Skeletal muscle tissue (tissue), 4 donors: ENCODE measurements around the gene KCNK16. TPM values are rescaled to one million over a fixed set of nuclear protein-coding genes. Genes with fewer than 3 reads are reported as not detected.
A peak's percentile ranks its signal among the peaks of the same experiment; 100 is the strongest.

Source experiments
- H3K27ac ChIP-seq: one replicate; pipeline ENCODE4 v1.7.0; 2013; ENCODE audit warnings: mild to moderate bottlenecking, low read depth, low read length, inconsistent platforms
- H3K27me3 ChIP-seq, 3 donors: one replicate each; pipeline ENCODE4 v1.7.0; 2013; ENCODE audit warnings: low read length in 3 of 3; ENCODE audit not compliant: control insufficient read depth in 3 of 3, insufficient read depth in 3 of 3
- H3K36me3 ChIP-seq, 3 donors: one replicate each; pipeline ENCODE4 v1.7.0; 2013; ENCODE audit warnings: low read length in 3 of 3; ENCODE audit not compliant: control insufficient read depth in 3 of 3, insufficient read depth in 3 of 3
- H3K4me1 ChIP-seq, 3 donors: one replicate each; pipeline ENCODE4 v1.7.0; 2013; ENCODE audit warnings: low read length in 3 of 3, mild to moderate bottlenecking in 3 of 3; ENCODE audit not compliant: control insufficient read depth in 3 of 3, insufficient read depth in 3 of 3
- H3K4me3 ChIP-seq, 3 donors: one replicate each; pipeline ENCODE4 v1.7.0; 2013; ENCODE audit warnings: low read length in 3 of 3
- H3K9ac ChIP-seq, 3 donors: one replicate each; pipeline ENCODE4 v1.7.0; 2013; ENCODE audit warnings: low read length in 3 of 3, mild to moderate bottlenecking in 3 of 3, moderate library complexity in 2 of 3, low read depth in 1 of 3
- H3K9me3 ChIP-seq, 3 donors: one replicate each; pipeline ENCODE4 v1.7.0; 2013; ENCODE audit warnings: low read length in 3 of 3; ENCODE audit not compliant: control insufficient read depth in 3 of 3
- total RNA-seq: library from RNA; depleted of rRNA; stranded (reverse); fragments of >200 nt; gene quantifications from one replicate; pipeline ENCODE4 v1.2.3, GENCODE V29; 2014
- donor health status: Osteomylitis.

The KCNK16 gene
- total RNA-seq, 1 donor from 2014 or later: not detected

GRCh38 chr6:39312912-39313525 is 9.5 kb downstream of the KCNK16 start:
- Histone ChIP-seq H3K9ac (peak overlapping the region in 1 of 3 donors; percentile 40), H3K27ac (no peak overlapping the region), H3K4me1 (peaks cover 11 to 18% (median 16%) of the 10 kb centered on the region in 3 donors), H3K36me3 (no peaks in the 10 kb centered on the region), H3K27me3 (peaks cover 31 to 61% (median 47%) of the 10 kb centered on the region in 3 donors), H3K4me3 (peak overlapping the region in 2 of 3 donors; percentile 8 to 41), H3K9me3 (no peaks in the 10 kb centered on the region)

GRCh38 chr6:39310542-39310941 is 12.0 kb downstream of the KCNK16 start:
- no peak overlapping the region for H3K27ac ChIP-seq
- H3K4me1 ChIP-seq: peaks cover 11 to 18% (median 16%) of the 10 kb centered on the region in 3 donors
- no peaks in the 10 kb centered on the region for H3K9me3 ChIP-seq
- peaks cover 31 to 55% (median 40%) of the 10 kb centered on the region in 3 donors for H3K27me3 ChIP-seq
- H3K4me3 ChIP-seq: no peak overlapping the region
- no peak overlapping the region for H3K9ac ChIP-seq
- no peaks in the 10 kb centered on the region for H3K36me3 ChIP-seq

- Histone ChIP-seq H3K9ac (no peak overlapping the region), H3K4me3 (no peak overlapping the region), H3K4me1 (peaks cover 11 to 18% (median 16%) of the 10 kb centered on the region in 3 donors), H3K27ac (no peak overlapping the region), H3K36me3 (no peaks in the 10 kb centered on the region), H3K27me3 (peaks cover 30 to 53% (median 35%) of the 10 kb centered on the region in 3 donors), H3K9me3 (no peaks in the 10 kb centered on the region)
These were observed 12.5 kb downstream of the KCNK16 start for GRCh38 chr6:39309942-39310531.

DNA sequence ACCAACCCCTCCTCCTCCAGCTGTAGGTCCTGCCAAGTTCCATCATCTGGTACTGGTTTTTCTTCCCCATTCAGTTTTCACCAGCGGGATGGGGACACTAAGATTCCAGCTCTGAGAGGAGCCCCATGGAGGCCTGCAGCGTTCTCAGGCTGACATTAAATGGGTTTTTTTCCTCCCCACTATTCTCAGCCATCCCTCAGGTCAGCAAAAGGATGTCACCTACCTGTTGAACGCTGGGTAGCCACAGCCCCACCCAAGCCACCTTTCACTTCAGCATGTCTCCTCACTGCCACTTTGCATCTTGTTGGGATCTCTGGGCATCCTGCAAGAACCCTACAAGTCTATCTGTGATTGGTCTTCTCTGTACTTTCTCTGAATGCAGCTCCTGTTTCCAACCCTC is 15.0 kb downstream of the KCNK16 start:
- peaks cover 3 to 4% (median 3%) of the 10 kb centered on the region in 3 donors for H3K4me1 ChIP-seq

GRCh38 chr6:39304951-39305350 is 17.6 kb downstream of the KCNK16 start:
- no peak overlapping the region for H3K27ac ChIP-seq
- no peak overlapping the region for H3K9ac ChIP-seq
- peaks cover 0 to 4% (median 0%) of the 10 kb centered on the region in 3 donors for H3K4me1 ChIP-seq

More for the DNA sequence above, 15.0 kb downstream of the KCNK16 start:
- no peak overlapping the region for H3K4me3 ChIP-seq
- H3K9me3 ChIP-seq: no peaks in the 10 kb centered on the region
- no peak overlapping the region for H3K9ac ChIP-seq
- peaks cover 7 to 34% (median 14%) of the 10 kb centered on the region in 3 donors for H3K27me3 ChIP-seq
- no peak overlapping the region for H3K27ac ChIP-seq
- H3K36me3 ChIP-seq: no peaks in the 10 kb centered on the region

GRCh38 chr6:39303425-39304153 is 18.9 kb downstream of the KCNK16 start:
- H3K36me3 ChIP-seq: no peaks in the 10 kb centered on the region
- H3K27me3 ChIP-seq: peaks cover 0 to 20% (median 3%) of the 10 kb centered on the region in 3 donors
- H3K9me3 ChIP-seq: no peaks in the 10 kb centered on the region
- H3K9ac ChIP-seq: no peak overlapping the region
- H3K4me1 ChIP-seq: peaks cover 0 to 4% (median 0%) of the 10 kb centered on the region in 3 donors
- no peak overlapping the region for H3K4me3 ChIP-seq
- H3K27ac ChIP-seq: no peak overlapping the region

More at GRCh38 chr6:39304951-39305350, 17.6 kb downstream of the KCNK16 start:
- no peak overlapping the region for H3K4me3 ChIP-seq
- H3K27me3 ChIP-seq: peaks cover 0 to 24% (median 3%) of the 10 kb centered on the region in 3 donors
- no peaks in the 10 kb centered on the region for H3K9me3 ChIP-seq
- H3K36me3 ChIP-seq: no peaks in the 10 kb centered on the region

DNA sequence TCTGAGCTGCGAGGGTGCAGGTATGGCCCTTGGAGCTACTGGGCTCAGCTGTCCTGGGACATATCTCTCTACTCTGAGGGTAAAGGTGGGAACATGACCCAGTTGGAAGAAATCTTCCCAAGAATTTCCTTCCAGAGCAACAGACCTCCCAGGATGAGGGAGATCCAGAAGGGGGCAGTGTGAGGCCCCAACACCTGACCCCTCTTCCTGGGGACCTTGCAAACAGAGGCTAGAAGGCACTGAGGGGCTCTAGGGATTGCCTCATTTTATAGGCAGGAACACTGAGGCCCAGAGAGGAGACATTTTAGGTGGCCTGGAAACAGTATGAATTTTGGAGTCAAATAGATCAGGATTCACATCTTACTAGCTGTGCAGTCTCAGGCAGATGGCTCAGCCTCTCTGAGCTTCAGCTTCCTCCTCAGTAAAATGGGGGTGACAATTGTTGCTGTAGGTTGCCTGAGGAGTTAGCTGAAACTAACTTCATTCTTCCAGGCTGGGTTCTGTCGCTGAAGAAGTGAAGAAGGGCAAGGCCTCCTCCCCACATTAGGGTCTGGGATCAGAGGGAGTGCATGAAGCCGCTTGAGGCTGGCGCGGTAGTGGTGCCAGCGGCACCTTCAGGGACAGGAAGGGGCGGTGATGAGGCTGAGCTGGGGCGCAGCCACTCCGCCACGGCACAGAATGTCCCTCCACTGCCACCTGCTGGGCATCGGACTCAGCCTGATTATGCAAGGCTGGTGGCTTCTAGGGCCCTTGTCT is 19.7 kb downstream of the KCNK16 start:
- peak overlapping the region in 2 of 3 donors; percentile 4 to 35 for H3K4me3 ChIP-seq
- H3K27ac ChIP-seq: no peak overlapping the region
- H3K36me3 ChIP-seq: no peaks in the 10 kb centered on the region
- H3K9ac ChIP-seq: peak overlapping the region in 1 of 3 donors; percentile 25
- no peaks in the 10 kb centered on the region for H3K9me3 ChIP-seq
- peaks cover 0 to 21% (median 9%) of the 10 kb centered on the region in 3 donors for H3K27me3 ChIP-seq
- peaks cover 0 to 4% (median 0%) of the 10 kb centered on the region in 3 donors for H3K4me1 ChIP-seq

- no peak overlapping the region for H3K9ac ChIP-seq
- H3K27me3 ChIP-seq: peaks cover 0 to 21% (median 9%) of the 10 kb centered on the region in 3 donors
- H3K4me3 ChIP-seq: no peak overlapping the region
- H3K4me1 ChIP-seq: peaks cover 0 to 5% (median 0%) of the 10 kb centered on the region in 3 donors
- H3K36me3 ChIP-seq: no peaks in the 10 kb centered on the region
- no peak overlapping the region for H3K27ac ChIP-seq
- no peaks in the 10 kb centered on the region for H3K9me3 ChIP-seq
These were observed 20.5 kb downstream of the KCNK16 start for GRCh38 chr6:39302011-39302410.

DNA sequence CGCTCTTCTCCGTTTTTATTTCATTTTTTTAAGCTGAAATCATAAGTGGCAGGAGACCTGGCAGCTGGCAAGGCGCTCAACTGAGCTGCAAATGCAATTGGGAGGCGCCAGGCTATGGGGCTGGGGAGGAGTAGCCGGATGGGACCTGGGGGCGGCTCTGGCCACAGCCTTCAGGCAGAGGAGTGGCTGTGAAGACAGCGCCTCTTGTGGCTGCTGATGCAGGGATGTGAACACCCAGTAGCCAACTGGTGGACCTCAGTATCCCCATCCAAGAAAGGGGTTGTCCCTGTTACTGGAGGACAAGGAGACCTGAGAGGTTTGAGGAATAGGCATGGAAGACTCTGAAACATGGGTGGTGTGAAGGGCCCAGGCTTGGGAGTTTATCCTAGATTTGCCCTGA is 20.9 kb downstream of the KCNK16 start:
- Histone ChIP-seq H3K9me3 (no peaks in the 10 kb centered on the region), H3K9ac (no peak overlapping the region), H3K36me3 (no peaks in the 10 kb centered on the region), H3K4me3 (no peak overlapping the region), H3K4me1 (peaks cover 0 to 9% (median 2%) of the 10 kb centered on the region in 3 donors), H3K27ac (no peak overlapping the region), H3K27me3 (peaks cover 0 to 21% (median 9%) of the 10 kb centered on the region in 3 donors)
